Measurements from ENCODE around the gene CLIP1.

- TF ChIP-seq CTCF (IDR thresholded peaks at IDR 0.05) (no peak), POLR2A (IDR thresholded peaks at IDR 0.05) (no peak), EP300 (IDR thresholded peaks at IDR 0.05) (no peak)
These were observed 325 bp upstream of the CLIP1 start for GRCh38 chr12:122422730-122423257.

Data from sigmoid colon (tissue), 4 donors.